HepG2 (cell line): ENCODE results near the gene C1orf115. TPM values are rescaled to one million over a fixed set of nuclear protein-coding genes. Genes with fewer than 3 reads are reported as not detected.
A peak's percentile ranks its signal among the peaks of the same experiment; 100 is the strongest.

ENCODE experiments used
- ATRX ChIP-seq: sonication (generic); formaldehyde crosslinking; IDR thresholded peaks from 2 replicates; pipeline ENCODE4 v1.4.0; 2020; ENCODE audit warnings: missing genetic modification reagents, borderline replicate concordance
- GTF3A ChIP-seq: sonication (generic); formaldehyde crosslinking; conservative IDR thresholded peaks from 2 replicates; pipeline ENCODE4 v1.4.0; 2020; ENCODE audit warnings: mild to moderate bottlenecking, missing genetic modification reagents
- LCORL ChIP-seq, 2 experiments: fragments of 450-650 bp in 1 of 2; sonication (generic) in 1 of 2; formaldehyde crosslinking in 1 of 2; IDR thresholded peaks; 2 replicates each; pipeline versions ENCODE4 v1.5.0 to v1.6.1; 2017 to 2020; ENCODE audit warnings: antibody characterized with exemption in 1 of 2, missing genetic modification reagents in 1 of 2
- MIXL1 ChIP-seq: IDR thresholded peaks from 2 replicates; pipeline ENCODE4 v1.6.1; 2016
- MLX ChIP-seq: IDR thresholded peaks from 2 replicates; pipeline ENCODE4 v1.6.1; 2016
- MNT ChIP-seq: fragments of 450-650 bp; IDR thresholded peaks from 2 replicates; pipeline ENCODE4 v1.6.1; 2016
- NCOA2 ChIP-seq: sonication (generic); formaldehyde crosslinking; IDR thresholded peaks from 2 replicates; pipeline ENCODE4 v1.8.0; 2022; ENCODE audit warnings: inconsistent platforms
- NFE2L1 ChIP-seq: sonication (generic); formaldehyde crosslinking; IDR thresholded peaks from 2 replicates; pipeline ENCODE4 v1.4.0; 2020; ENCODE audit warnings: missing genetic modification reagents, mild to moderate bottlenecking, borderline replicate concordance
- NFIB ChIP-seq: sonication (generic); formaldehyde crosslinking; IDR thresholded peaks from 2 replicates; pipeline ENCODE4 v1.9.0; 2021; ENCODE audit warnings: missing genetic modification reagents, mild to moderate bottlenecking, borderline replicate concordance
- RERE ChIP-seq: IDR thresholded peaks from 2 replicates; pipeline ENCODE4 v1.6.1; 2016; ENCODE audit warnings: low read depth, missing genetic modification reagents, missing compliant biosample characterization
- TAF15 ChIP-seq: fragments of 200-400 bp; formaldehyde crosslinking; IDR thresholded peaks from one replicate; pipeline ENCODE4 v1.6.1; 2018; ENCODE audit warnings: mild to moderate bottlenecking, low read depth, low read length; ENCODE audit not compliant: poor library complexity, severe bottlenecking
- TBX2 ChIP-seq: sonication (generic); formaldehyde crosslinking; IDR thresholded peaks from 2 replicates; pipeline ENCODE4 v1.5.0; 2020; ENCODE audit warnings: missing genetic modification reagents, mild to moderate bottlenecking, borderline replicate concordance
- TEF ChIP-seq: sonication (generic); formaldehyde crosslinking; IDR thresholded peaks from 2 replicates; pipeline ENCODE4 v1.5.0; 2020; ENCODE audit warnings: missing genetic modification reagents
- ZNF747 ChIP-seq: sonication (generic); formaldehyde crosslinking; IDR thresholded peaks from 2 replicates; pipeline ENCODE4 v1.8.1; 2023; ENCODE audit warnings: missing genetic modification reagents, mild to moderate bottlenecking, borderline replicate concordance
- ZNF883 ChIP-seq: sonication (generic); formaldehyde crosslinking; IDR thresholded peaks from 2 replicates; pipeline ENCODE4 v1.5.1; 2020; ENCODE audit warnings: mild to moderate bottlenecking, missing genetic modification reagents; ENCODE audit errors: not compliant biosample characterization
- polyA plus RNA-seq, 8 experiments: library from polyadenylated mRNA; depleted of rRNA in 3 of 8; stranded (reverse) in 7 of 8; unstranded in 1 of 8; fragments of >200 nt; fragmentation: Illumina TruSeq in 4 of 8; extraction: Trizol in 4 of 8; gene quantifications; 2 replicates each; pipeline versions ENCODE4 v1.2.1 to v1.2.3, GENCODE V29; 2011 to 2016; ENCODE audit warnings: low read depth in 4 of 8, missing spikeins in 1 of 8, mixed read lengths in 1 of 8; ENCODE audit not compliant: insufficient read depth in 1 of 8
- total RNA-seq, 5 experiments: library from RNA; depleted of rRNA; stranded (reverse); fragments of >200 nt; fragmentation: Illumina TruSeq; extraction: Trizol; gene quantifications; 2 replicates each; pipeline ENCODE4 v1.2.3, GENCODE V29; 2016; ENCODE audit warnings: low read depth in 1 of 5
- TF ChIP-seq, protein P1 (sequence below): sonication (generic); formaldehyde crosslinking; IDR thresholded peaks from 2 replicates; pipeline ENCODE4 v1.5.0; 2020; ENCODE audit warnings: mild to moderate bottlenecking, missing genetic modification reagents, moderate library complexity

C1orf115 gene
- total and polyA plus RNA-seq, 2 of the 13 experiments (the other 11 are each of a cell fraction or from before 2014, with no cell fraction given): 25.2 to 85.9 TPM

- TF ChIP-seq RERE (CRISPR knock-in tag) (peak; percentile 29; the same call in 1 of the 2 replicates), TBX2 (peak; percentile 54), GTF3A (no peak), MLX (CRISPR knock-in tag) (no peak), NFIB (CRISPR knock-in tag) (no peak), NFE2L1 (CRISPR knock-in tag) (no peak), LCORL (IDR thresholded peaks at IDR 0.05) (no peak), LCORL (CRISPR knock-in tag; IDR thresholded peaks at IDR 0.05) (peak; percentile 15; the same call in 1 of the 2 replicates), TEF (CRISPR knock-in tag) (no peak), NCOA2 (peak; percentile 34; the same call in 1 of the 2 replicates), MNT (no peak), ZNF747 (peak; percentile 90), MIXL1 (CRISPR knock-in tag) (peak; percentile 16; the same call in 1 of the 2 replicates), TAF15 (no peak), ATRX (no peak), ZNF883 (CRISPR knock-in tag) (peak; percentile 2)
- TF ChIP-seq, protein P1, sequence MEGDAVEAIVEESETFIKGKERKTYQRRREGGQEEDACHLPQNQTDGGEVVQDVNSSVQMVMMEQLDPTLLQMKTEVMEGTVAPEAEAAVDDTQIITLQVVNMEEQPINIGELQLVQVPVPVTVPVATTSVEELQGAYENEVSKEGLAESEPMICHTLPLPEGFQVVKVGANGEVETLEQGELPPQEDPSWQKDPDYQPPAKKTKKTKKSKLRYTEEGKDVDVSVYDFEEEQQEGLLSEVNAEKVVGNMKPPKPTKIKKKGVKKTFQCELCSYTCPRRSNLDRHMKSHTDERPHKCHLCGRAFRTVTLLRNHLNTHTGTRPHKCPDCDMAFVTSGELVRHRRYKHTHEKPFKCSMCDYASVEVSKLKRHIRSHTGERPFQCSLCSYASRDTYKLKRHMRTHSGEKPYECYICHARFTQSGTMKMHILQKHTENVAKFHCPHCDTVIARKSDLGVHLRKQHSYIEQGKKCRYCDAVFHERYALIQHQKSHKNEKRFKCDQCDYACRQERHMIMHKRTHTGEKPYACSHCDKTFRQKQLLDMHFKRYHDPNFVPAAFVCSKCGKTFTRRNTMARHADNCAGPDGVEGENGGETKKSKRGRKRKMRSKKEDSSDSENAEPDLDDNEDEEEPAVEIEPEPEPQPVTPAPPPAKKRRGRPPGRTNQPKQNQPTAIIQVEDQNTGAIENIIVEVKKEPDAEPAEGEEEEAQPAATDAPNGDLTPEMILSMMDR (CRISPR knock-in tag): peak; percentile 3; the same call in 1 of the 2 replicates
Observed at GRCh38 chr1:220748089-220748934, 58.1 kb downstream of the C1orf115 start, which contains the start of gene MTARC2 (continued).
